ENCODE measurements around the gene NR2C2AP.

DNA sequence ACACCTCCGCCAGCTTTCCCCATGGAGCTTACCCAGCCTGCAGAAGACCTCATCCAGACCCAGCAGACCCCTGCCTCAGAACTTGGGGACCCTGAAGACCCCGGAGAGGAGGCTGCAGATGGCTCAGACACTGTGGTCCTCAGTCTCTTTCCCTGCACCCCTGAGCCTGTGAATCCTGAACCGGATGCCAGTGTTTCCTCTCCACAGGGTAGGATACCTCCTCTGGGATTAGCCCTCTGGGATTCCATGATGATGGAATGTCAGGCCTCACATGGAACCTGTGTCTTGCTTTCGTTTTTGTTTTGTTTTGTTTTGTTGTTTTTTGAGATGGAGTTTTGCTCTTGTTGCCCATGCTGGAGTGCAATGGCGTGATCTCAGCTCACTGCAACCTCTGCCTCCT, 9.3 kb downstream of the NR2C2AP start:
- TF ChIP-seq, protein P1, sequence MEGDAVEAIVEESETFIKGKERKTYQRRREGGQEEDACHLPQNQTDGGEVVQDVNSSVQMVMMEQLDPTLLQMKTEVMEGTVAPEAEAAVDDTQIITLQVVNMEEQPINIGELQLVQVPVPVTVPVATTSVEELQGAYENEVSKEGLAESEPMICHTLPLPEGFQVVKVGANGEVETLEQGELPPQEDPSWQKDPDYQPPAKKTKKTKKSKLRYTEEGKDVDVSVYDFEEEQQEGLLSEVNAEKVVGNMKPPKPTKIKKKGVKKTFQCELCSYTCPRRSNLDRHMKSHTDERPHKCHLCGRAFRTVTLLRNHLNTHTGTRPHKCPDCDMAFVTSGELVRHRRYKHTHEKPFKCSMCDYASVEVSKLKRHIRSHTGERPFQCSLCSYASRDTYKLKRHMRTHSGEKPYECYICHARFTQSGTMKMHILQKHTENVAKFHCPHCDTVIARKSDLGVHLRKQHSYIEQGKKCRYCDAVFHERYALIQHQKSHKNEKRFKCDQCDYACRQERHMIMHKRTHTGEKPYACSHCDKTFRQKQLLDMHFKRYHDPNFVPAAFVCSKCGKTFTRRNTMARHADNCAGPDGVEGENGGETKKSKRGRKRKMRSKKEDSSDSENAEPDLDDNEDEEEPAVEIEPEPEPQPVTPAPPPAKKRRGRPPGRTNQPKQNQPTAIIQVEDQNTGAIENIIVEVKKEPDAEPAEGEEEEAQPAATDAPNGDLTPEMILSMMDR (IDR thresholded peaks at IDR 0.05; ENCODE audit: low read length): no peak
- TF ChIP-seq EZH2 (optimal IDR thresholded peaks at IDR 0.05; ENCODE audit: low read depth, low read length): no peak
- TF ChIP-seq EZH2phosphoT487 (IDR thresholded peaks at IDR 0.05; ENCODE audit: low read length): no peak

All from MM.1S (cell line).